Measurements from ENCODE around the gene KMT2D. TPM values are rescaled to one million over a fixed set of nuclear protein-coding genes. Genes with fewer than 3 reads are reported as not detected.
A peak's percentile ranks its signal among the peaks of the same experiment; 100 is the strongest.

KMT2D gene
- total RNA-seq, 1 donor from 2014 or later = 19.0 TPM

GRCh38 chr12:49100380-49100779 lies 39.8 kb upstream of the KMT2D start:
- Mint-ChIP-seq H3K27ac (no peak overlapping the region), H3K36me3 (peaks cover 38% of the 10 kb centered on the region), H3K4me3 (no peak overlapping the region), H3K9me3 (no peaks in the 10 kb centered on the region), H3K4me1 (peaks cover 2% of the 10 kb centered on the region), H3K27me3 (ENCODE audit: insufficient read depth, low read depth) (peaks cover 10% of the 10 kb centered on the region)
- Histone ChIP-seq H3K79me2 (ENCODE audit: low read depth) (no peaks in the 10 kb centered on the region), H3K4me2 (no peak overlapping the region), H3K27ac (no peak overlapping the region), H2AFZ (replicated peaks) (no peak overlapping the region), H3K36me3 (no peaks in the 10 kb centered on the region), H3K9ac (no peak overlapping the region), H3K9me3 (ENCODE audit: low read depth) (no peaks in the 10 kb centered on the region), H3K27me3 (peaks cover 4% of the 10 kb centered on the region), H4K20me1 (ENCODE audit: low read depth) (peaks cover 25% of the 10 kb centered on the region), H3K4me1 (no peaks in the 10 kb centered on the region), H3K4me3 (no peak overlapping the region), H3F3A (ENCODE audit: low read depth) (peaks cover 13% of the 10 kb centered on the region)
- no peak for TF ChIP-seq CTCF (IDR thresholded peaks at IDR 0.05)
- no peak for TF ChIP-seq EZH2 (IDR thresholded peaks at IDR 0.05)
- TF ChIP-seq EZH2phosphoT487 (IDR thresholded peaks at IDR 0.05) = no peak
- DNase-seq (ENCODE audit: low spot score) = no peak

GRCh38 chr12:49098703-49099102 lies 38.1 kb upstream of the KMT2D start:
- DNase-seq (ENCODE audit: low spot score) = no peak
- Histone ChIP-seq H3K4me3 (no peak overlapping the region), H3K4me1 (peaks cover 14% of the 10 kb centered on the region), H3K9me3 (ENCODE audit: low read depth) (no peaks in the 10 kb centered on the region), H4K20me1 (ENCODE audit: low read depth) (peaks cover 23% of the 10 kb centered on the region), H3K36me3 (no peaks in the 10 kb centered on the region), H3F3A (ENCODE audit: low read depth) (peaks cover 24% of the 10 kb centered on the region), H3K27ac (no peak overlapping the region), H3K79me2 (ENCODE audit: low read depth) (no peaks in the 10 kb centered on the region), H3K9ac (no peak overlapping the region), H3K4me2 (no peak overlapping the region), H3K27me3 (peaks cover 20% of the 10 kb centered on the region), H2AFZ (replicated peaks) (no peak overlapping the region)
- Mint-ChIP-seq H3K9me3 (no peaks in the 10 kb centered on the region), H3K27ac (no peak overlapping the region), H3K36me3 (peaks cover 34% of the 10 kb centered on the region), H3K27me3 (ENCODE audit: insufficient read depth, low read depth) (peaks cover 22% of the 10 kb centered on the region), H3K4me3 (no peak overlapping the region), H3K4me1 (peaks cover 12% of the 10 kb centered on the region)
- TF ChIP-seq CTCF (IDR thresholded peaks at IDR 0.05) (no peak), EZH2phosphoT487 (IDR thresholded peaks at IDR 0.05) (no peak), EZH2 (IDR thresholded peaks at IDR 0.05) (no peak)

- Histone ChIP-seq H2AFZ (replicated peaks) (no peak overlapping the region), H3K27ac (no peak overlapping the region), H3K9ac (no peak overlapping the region), H3K4me3 (no peak overlapping the region), H3K79me2 (ENCODE audit: low read depth) (no peaks in the 10 kb centered on the region), H3K4me1 (peaks cover 19% of the 10 kb centered on the region), H4K20me1 (ENCODE audit: low read depth) (peaks cover 27% of the 10 kb centered on the region), H3K9me3 (ENCODE audit: low read depth) (no peaks in the 10 kb centered on the region), H3K4me2 (no peak overlapping the region), H3K27me3 (peaks cover 27% of the 10 kb centered on the region), H3F3A (ENCODE audit: low read depth) (peaks cover 24% of the 10 kb centered on the region), H3K36me3 (no peaks in the 10 kb centered on the region)
- DNase-seq (ENCODE audit: low spot score) = peak; percentile 78
- H3K36me3 Mint-ChIP-seq = peaks cover 32% of the 10 kb centered on the region
- no peak overlapping the region for H3K27ac Mint-ChIP-seq
- peaks cover 29% of the 10 kb centered on the region for H3K27me3 Mint-ChIP-seq (ENCODE audit: insufficient read depth, low read depth)
- H3K4me1 Mint-ChIP-seq = peaks cover 18% of the 10 kb centered on the region
- TF ChIP-seq CTCF (IDR thresholded peaks at IDR 0.05) (peak; percentile 81), EZH2 (IDR thresholded peaks at IDR 0.05) (no peak)
- H3K9me3 Mint-ChIP-seq = no peaks in the 10 kb centered on the region
- peak overlapping the region; percentile 18 for H3K4me3 Mint-ChIP-seq
These were observed 37.4 kb upstream of the KMT2D start for GRCh38 chr12:49098035-49098451.
